ENCODE measurements around the gene BMI1.

DNA sequence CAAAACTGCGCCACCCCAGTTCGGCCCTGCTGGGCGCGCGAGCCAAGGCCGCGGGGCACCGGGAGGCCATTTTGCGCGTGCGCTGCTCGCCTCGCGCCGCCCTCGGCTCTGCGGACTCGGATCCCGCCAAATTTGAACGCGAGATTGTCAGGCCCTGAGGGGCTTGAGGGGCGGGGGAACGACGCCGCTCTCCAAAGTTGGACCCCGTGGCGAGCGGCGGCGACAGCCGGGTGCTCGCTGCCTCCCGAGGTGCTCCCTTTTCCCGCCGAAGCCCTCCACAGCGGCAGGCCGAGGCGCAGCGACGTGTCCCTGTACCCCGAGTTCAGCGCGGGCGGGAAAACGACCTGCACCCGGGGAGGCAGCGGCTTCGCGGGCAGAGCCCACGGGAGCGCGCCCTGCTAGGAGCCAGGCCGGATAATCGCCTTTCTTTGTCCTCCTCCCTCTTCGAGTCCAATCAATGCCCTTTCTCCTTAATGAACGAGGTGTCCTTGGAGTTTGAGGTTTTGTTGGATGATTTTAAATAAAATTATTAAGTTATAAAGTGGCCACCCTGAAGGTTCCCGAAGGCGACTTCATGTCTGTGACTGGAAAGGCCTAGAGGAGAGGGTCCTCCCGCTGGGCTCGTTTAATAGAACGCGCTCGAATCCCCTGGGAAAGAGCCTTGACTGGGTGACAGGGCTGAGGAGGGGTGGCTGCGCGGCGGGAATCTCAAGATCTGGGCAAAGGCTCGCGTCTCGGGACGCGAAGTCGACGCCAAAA, 13.7 kb downstream of the BMI1 start:
- TF ChIP-seq, protein P1, sequence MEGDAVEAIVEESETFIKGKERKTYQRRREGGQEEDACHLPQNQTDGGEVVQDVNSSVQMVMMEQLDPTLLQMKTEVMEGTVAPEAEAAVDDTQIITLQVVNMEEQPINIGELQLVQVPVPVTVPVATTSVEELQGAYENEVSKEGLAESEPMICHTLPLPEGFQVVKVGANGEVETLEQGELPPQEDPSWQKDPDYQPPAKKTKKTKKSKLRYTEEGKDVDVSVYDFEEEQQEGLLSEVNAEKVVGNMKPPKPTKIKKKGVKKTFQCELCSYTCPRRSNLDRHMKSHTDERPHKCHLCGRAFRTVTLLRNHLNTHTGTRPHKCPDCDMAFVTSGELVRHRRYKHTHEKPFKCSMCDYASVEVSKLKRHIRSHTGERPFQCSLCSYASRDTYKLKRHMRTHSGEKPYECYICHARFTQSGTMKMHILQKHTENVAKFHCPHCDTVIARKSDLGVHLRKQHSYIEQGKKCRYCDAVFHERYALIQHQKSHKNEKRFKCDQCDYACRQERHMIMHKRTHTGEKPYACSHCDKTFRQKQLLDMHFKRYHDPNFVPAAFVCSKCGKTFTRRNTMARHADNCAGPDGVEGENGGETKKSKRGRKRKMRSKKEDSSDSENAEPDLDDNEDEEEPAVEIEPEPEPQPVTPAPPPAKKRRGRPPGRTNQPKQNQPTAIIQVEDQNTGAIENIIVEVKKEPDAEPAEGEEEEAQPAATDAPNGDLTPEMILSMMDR (IDR thresholded peaks at IDR 0.05), result no peak
- no peak for TF ChIP-seq POLR2A (IDR thresholded peaks at IDR 0.05)
